CD14-positive monocyte (primary cell): ENCODE results near the gene CFAP299. TPM values are rescaled to one million over a fixed set of nuclear protein-coding genes. Genes with fewer than 3 reads are reported as not detected.

Source experiments
- DNase-seq, 3 donors: peaks; one replicate each; pipeline ENCODE4 v3.0.0-alpha.2; 2011 to 2022
- H2AFZ ChIP-seq: 2 replicates; pipeline ENCODE4 v1.6.0; 2012; ENCODE audit warnings: mild to moderate bottlenecking, low read depth, low read length, inconsistent platforms; ENCODE audit not compliant: insufficient read depth, poor library complexity, severe bottlenecking
- H3K27ac ChIP-seq, 2 donors: 1 replicate in 1 of 2; 2 replicates in 1 of 2; pipeline ENCODE4 v1.5.1; 2012 to 2013; ENCODE audit warnings: low read length in 2 of 2, control low read depth in 1 of 2, inconsistent platforms in 1 of 2, low read depth in 1 of 2, mild to moderate bottlenecking in 1 of 2
- H3K27me3 ChIP-seq, 2 donors: one replicate each; pipeline versions ENCODE4 v1.6.0 to v1.6.1; 2011 to 2013; ENCODE audit warnings: low read length in 2 of 2; ENCODE audit not compliant: control insufficient read depth in 2 of 2, insufficient read depth in 2 of 2
- H3K36me3 ChIP-seq, 2 donors: replicated peaks in 1 of 2; 1 replicate in 1 of 2; 2 replicates in 1 of 2; pipeline versions ENCODE4 v1.5.1 to v1.6.1; 2012 to 2013; ENCODE audit warnings: low read length in 2 of 2, control low read depth in 1 of 2, inconsistent platforms in 1 of 2, mild to moderate bottlenecking in 1 of 2; ENCODE audit not compliant: insufficient read depth in 2 of 2, control insufficient read depth in 1 of 2
- H3K4me1 ChIP-seq, 2 donors: 1 replicate in 1 of 2; 2 replicates in 1 of 2; pipeline versions ENCODE4 v1.5.1 to v1.6.1; 2012 to 2013; ENCODE audit warnings: low read length in 2 of 2, control low read depth in 1 of 2, inconsistent platforms in 1 of 2, mild to moderate bottlenecking in 1 of 2, moderate library complexity in 1 of 2; ENCODE audit not compliant: insufficient read depth in 2 of 2, control insufficient read depth in 1 of 2
- H3K4me2 ChIP-seq: replicated peaks from 2 replicates; pipeline ENCODE3; 2012; ENCODE audit warnings: low read length, moderate library complexity, mild to moderate bottlenecking; ENCODE audit not compliant: poor library complexity, severe bottlenecking; ENCODE audit errors: extremely low read depth
- H3K4me3 ChIP-seq, 3 experiments: fragments of 200-600 bp in 1 of 3; sonication (generic) in 1 of 3; replicated peaks in 1 of 3; 1 replicate in 2 of 3; 2 replicates in 1 of 3; pipeline ENCODE4 v1.5.1; 2011 to 2013; ENCODE audit warnings: low read length in 3 of 3, mild to moderate bottlenecking in 3 of 3, control low read depth in 2 of 3, low read depth in 2 of 3, inconsistent platforms in 1 of 3, moderate library complexity in 1 of 3
- H3K79me2 ChIP-seq: 2 replicates; pipeline ENCODE4 v1.6.0; 2012; ENCODE audit warnings: mild to moderate bottlenecking, control low read depth, inconsistent platforms, low read length, moderate library complexity; ENCODE audit not compliant: insufficient read depth
- H3K9ac ChIP-seq: 2 replicates; pipeline ENCODE4 v1.6.0; 2017; ENCODE audit warnings: low read length, mild to moderate bottlenecking; ENCODE audit not compliant: insufficient read depth, poor library complexity, severe bottlenecking
- H3K9me3 ChIP-seq, 2 donors: replicated peaks in 1 of 2; 1 replicate in 1 of 2; 2 replicates in 1 of 2; pipeline versions ENCODE4 v1.5.1 to v1.6.1; 2012 to 2013; ENCODE audit warnings: low read length in 2 of 2, control low read depth in 1 of 2; ENCODE audit not compliant: control insufficient read depth in 1 of 2, insufficient read depth in 1 of 2
- H4K20me1 ChIP-seq: 2 replicates; pipeline ENCODE4 v1.6.0; 2012; ENCODE audit warnings: mild to moderate bottlenecking, low read length, control low read depth, moderate library complexity; ENCODE audit not compliant: insufficient read depth
- H3K27ac Mint-ChIP-seq, 7 donors: one replicate each; pipeline ENCODE4 v1.8.0; 2020; ENCODE audit warnings: mild to moderate bottlenecking in 7 of 7, mixed read lengths in 7 of 7, moderate library complexity in 6 of 7, inconsistent platforms in 2 of 7
- H3K27me3 Mint-ChIP-seq, 3 donors: one replicate each; pipeline ENCODE4 v1.8.0; 2021 to 2022; ENCODE audit warnings: low read depth in 3 of 3, mild to moderate bottlenecking in 3 of 3, mixed read lengths in 3 of 3, moderate library complexity in 3 of 3, inconsistent platforms in 1 of 3
- H3K36me3 Mint-ChIP-seq, 2 donors: one replicate each; pipeline ENCODE4 v1.8.0; 2020; ENCODE audit warnings: mixed read lengths in 2 of 2, inconsistent platforms in 1 of 2, mild to moderate bottlenecking in 1 of 2
- H3K4me1 Mint-ChIP-seq: one replicate; pipeline ENCODE4 v1.8.0; 2020; ENCODE audit warnings: mild to moderate bottlenecking, mixed read lengths
- H3K4me3 Mint-ChIP-seq, 2 donors: one replicate each; pipeline ENCODE4 v1.8.0; 2020; ENCODE audit warnings: mild to moderate bottlenecking in 2 of 2, mixed read lengths in 2 of 2, moderate library complexity in 1 of 2
- H3K9me3 Mint-ChIP-seq, 7 donors: one replicate each; pipeline ENCODE4 v1.8.0; 2020 to 2022; ENCODE audit warnings: mixed read lengths in 7 of 7, mild to moderate bottlenecking in 6 of 7, moderate library complexity in 6 of 7, inconsistent platforms in 2 of 7
- WGBS: methylation state at CpG from one replicate; pipeline ENCODE4 v1.1.5; 2013; ENCODE audit warnings: missing lambda C conversion rate; ENCODE audit not compliant: insufficient coverage; 5-methylcytosine and 5-hydroxymethylcytosine counted together
- intact Hi-C, 2 donors: fragments of 100-400 bp; cut with micrococcal nuclease; formaldehyde crosslinking; loops; one replicate each; pipeline versions ENCODE4 v1.15.0 to v1.15.1; 2023
- polyA plus RNA-seq, 3 donors: library from polyadenylated mRNA; depleted of rRNA in 1 of 3; unstranded in 2 of 3; stranded (reverse) in 1 of 3; fragments of 300-500 nt in 2 of 3; fragments of >200 nt in 1 of 3; fragmentation: Illumina TruSeq in 2 of 3; gene quantifications; 1 replicate in 2 of 3; 2 replicates in 1 of 3; pipeline ENCODE4 v1.2.3, GENCODE V29; 2012 to 2021
- TF ChIP-seq, protein P1 (sequence below): fragments of 200-600 bp; IDR thresholded peaks from one replicate; pipeline ENCODE4 v1.8.0; 2022; ENCODE audit warnings: antibody characterized with exemption, mild to moderate bottlenecking

The CFAP299 gene
- polyA plus RNA-seq, 3 donors = not detected

DNA sequence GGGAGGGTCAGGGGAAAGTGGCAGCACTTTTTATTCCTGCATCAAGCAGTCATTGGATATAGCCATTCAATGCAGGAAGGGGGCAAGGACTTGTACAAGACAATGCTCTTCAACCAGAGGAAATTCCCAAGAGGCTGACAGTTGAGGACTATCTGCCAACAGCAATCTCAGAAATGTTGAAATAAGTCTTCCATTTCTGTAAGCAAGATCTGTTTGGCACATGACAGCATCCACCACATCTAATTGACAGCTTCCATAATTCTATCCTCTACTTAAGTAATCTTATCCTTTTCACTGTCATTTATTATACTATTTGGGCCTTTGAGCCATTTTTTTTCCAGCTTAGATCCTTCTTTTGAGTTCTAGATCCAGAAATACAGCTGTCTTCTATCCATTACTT, 110.7 kb downstream of the CFAP299 start:
- Histone ChIP-seq H3K9me3 (no peaks in the 10 kb centered on the region), H3K27ac (no peak overlapping the region), H3K27me3 (no peaks in the 10 kb centered on the region), H4K20me1 (no peaks in the 10 kb centered on the region), H3K4me1 (no peaks in the 10 kb centered on the region), H3K4me2 (no peak overlapping the region), H3K9ac (no peak overlapping the region), H3K36me3 (no peaks in the 10 kb centered on the region), H3K79me2 (no peaks in the 10 kb centered on the region), H2AFZ (no peak overlapping the region), H3K4me3 (no peak overlapping the region)
- intact Hi-C loops = no loop called here
- no peak overlapping the region for H3K4me3 Mint-ChIP-seq
- H3K36me3 Mint-ChIP-seq = no peaks in the 10 kb centered on the region
- no peaks in the 10 kb centered on the region for H3K4me1 Mint-ChIP-seq
- no peak for DNase-seq
- TF ChIP-seq, protein P1, sequence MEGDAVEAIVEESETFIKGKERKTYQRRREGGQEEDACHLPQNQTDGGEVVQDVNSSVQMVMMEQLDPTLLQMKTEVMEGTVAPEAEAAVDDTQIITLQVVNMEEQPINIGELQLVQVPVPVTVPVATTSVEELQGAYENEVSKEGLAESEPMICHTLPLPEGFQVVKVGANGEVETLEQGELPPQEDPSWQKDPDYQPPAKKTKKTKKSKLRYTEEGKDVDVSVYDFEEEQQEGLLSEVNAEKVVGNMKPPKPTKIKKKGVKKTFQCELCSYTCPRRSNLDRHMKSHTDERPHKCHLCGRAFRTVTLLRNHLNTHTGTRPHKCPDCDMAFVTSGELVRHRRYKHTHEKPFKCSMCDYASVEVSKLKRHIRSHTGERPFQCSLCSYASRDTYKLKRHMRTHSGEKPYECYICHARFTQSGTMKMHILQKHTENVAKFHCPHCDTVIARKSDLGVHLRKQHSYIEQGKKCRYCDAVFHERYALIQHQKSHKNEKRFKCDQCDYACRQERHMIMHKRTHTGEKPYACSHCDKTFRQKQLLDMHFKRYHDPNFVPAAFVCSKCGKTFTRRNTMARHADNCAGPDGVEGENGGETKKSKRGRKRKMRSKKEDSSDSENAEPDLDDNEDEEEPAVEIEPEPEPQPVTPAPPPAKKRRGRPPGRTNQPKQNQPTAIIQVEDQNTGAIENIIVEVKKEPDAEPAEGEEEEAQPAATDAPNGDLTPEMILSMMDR = no peak
- H3K27ac Mint-ChIP-seq = no peak overlapping the region
- peaks cover 5 to 15% (median 10%) of the 10 kb centered on the region in 7 donors for H3K9me3 Mint-ChIP-seq
- H3K27me3 Mint-ChIP-seq = no peaks in the 10 kb centered on the region

DNA sequence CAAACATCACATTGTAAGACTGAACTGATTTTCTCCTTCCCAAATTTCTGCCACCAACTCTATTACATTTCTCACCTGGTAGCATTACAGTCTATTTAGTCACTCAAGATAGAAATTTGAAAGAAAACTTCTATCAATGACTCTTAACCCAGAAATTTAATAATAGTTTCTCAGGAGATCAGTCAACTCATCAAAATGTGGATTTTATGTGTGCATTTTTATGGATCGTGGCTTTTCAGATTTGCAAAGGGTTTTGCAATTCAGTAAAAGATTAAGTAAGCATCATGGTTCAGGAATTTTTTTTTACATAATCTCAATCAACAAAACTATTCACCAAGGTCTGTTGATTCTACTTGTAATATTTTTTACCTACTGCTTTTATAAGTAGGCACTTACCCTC, 111.1 kb downstream of the CFAP299 start:
- TF ChIP-seq, protein P1 = no peak
- Histone ChIP-seq H2AFZ (no peak overlapping the region), H3K9ac (no peak overlapping the region), H3K4me1 (no peaks in the 10 kb centered on the region), H3K36me3 (no peaks in the 10 kb centered on the region), H3K27ac (no peak overlapping the region), H4K20me1 (no peaks in the 10 kb centered on the region), H3K27me3 (no peaks in the 10 kb centered on the region), H3K4me3 (no peak overlapping the region), H3K9me3 (no peaks in the 10 kb centered on the region), H3K4me2 (no peak overlapping the region), H3K79me2 (no peaks in the 10 kb centered on the region)
- no peak overlapping the region for H3K27ac Mint-ChIP-seq
- no peaks in the 10 kb centered on the region for H3K4me1 Mint-ChIP-seq
- H3K36me3 Mint-ChIP-seq = no peaks in the 10 kb centered on the region
- H3K27me3 Mint-ChIP-seq = no peaks in the 10 kb centered on the region
- H3K9me3 Mint-ChIP-seq = peaks cover 4 to 15% (median 9%) of the 10 kb centered on the region in 7 donors
- H3K4me3 Mint-ChIP-seq = no peak overlapping the region
- intact Hi-C loops = no loop called here
- no CpG with 5 or more reads among the region's 1 CpG for WGBS
- DNase-seq = no peak
